ENCODE results near the gene HYAL3. TPM values are rescaled to one million over a fixed set of nuclear protein-coding genes. Genes with fewer than 3 reads are reported as not detected.
A peak's percentile ranks its signal among the peaks of the same experiment; 100 is the strongest.
"Not testable (repeated sequence)": the region's sequence is repeated elsewhere in the genome, so short reads cannot be mapped to it uniquely, and the experiment has no call there.

HYAL3 gene
- polyA plus RNA-seq, 1 experiment = 3.0 TPM

- no peak for TF ChIP-seq CTCF (IDR thresholded peaks at IDR 0.05; ENCODE audit: low read depth, low read length)
- H3K27ac ChIP-seq (ENCODE audit: low read depth, low read length) = peak overlapping the region; percentile 81
- no peaks in the 10 kb centered on the region; the same call in 1 of the 2 replicates for H3K9me3 ChIP-seq (ENCODE audit: control insufficient read depth, insufficient read depth, low read length)
- peak overlapping the region; percentile 10; the same call in 1 of the 2 replicates for H3K4me3 ChIP-seq (ENCODE audit: low read depth, low read length)
- POLR2A ChIA-PET = interaction anchor here (0.5 to 1.5 kb wide), 8 partner anchors 12 to 137 kb away, joined by 3 to 18 read pairs (median 4); partner anchors contain the start of genes GNAI2 and LSMEM2
- no peaks in the 10 kb centered on the region for H3K27me3 ChIP-seq (ENCODE audit: control insufficient read depth, insufficient read depth, low read length)
- CTCF ChIA-PET = interaction anchor here (1.0 to 2.8 kb wide), 4 partner anchors 8 to 37 kb away, joined by 3 to 22 read pairs (median 4); no protein-coding TSS in a partner anchor
- no peak for DNase-seq (ENCODE audit: low read depth, low spot score)
Measured at GRCh38 chr3:50263478-50264382, 35.5 kb downstream of the HYAL3 start.

DNA sequence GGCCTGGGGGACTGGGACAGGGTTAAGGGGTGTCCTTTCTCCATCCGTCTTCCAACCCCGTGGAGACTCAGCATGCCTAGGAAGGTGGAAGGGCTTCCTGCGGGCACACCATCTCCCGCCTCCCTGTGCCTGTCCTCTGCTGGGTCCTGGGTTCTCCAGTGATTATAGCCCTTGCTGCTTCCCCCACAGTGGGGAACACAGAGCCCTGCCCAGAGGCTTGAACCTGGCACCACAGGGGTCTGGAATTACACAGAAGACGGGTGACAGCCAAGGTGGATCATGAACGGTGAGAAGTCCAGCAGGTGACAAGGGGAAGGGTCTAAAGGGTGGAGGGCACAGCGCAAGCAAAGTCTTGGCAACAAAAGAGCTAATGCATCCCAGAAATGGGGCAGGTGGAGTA is 36.4 kb downstream of the HYAL3 start:
- H3K27ac ChIP-seq (ENCODE audit: low read depth, low read length) = no peak overlapping the region
- H3K27me3 ChIP-seq (ENCODE audit: control insufficient read depth, insufficient read depth, low read length) = no peaks in the 10 kb centered on the region
- H3K4me3 ChIP-seq (ENCODE audit: low read depth, low read length) = no peak overlapping the region
- DNase-seq (ENCODE audit: low read depth, low spot score) = no peak
- H3K9me3 ChIP-seq (ENCODE audit: control insufficient read depth, insufficient read depth, low read length) = no peaks in the 10 kb centered on the region; the same call in 1 of the 2 replicates
- ChIA-PET CTCF (interaction anchor here (1.0 to 2.8 kb wide), 3 partner anchors 12 to 36 kb away, joined by 3 to 22 read pairs (median 4); no protein-coding TSS in a partner anchor), POLR2A (interaction anchor here (0.5 kb wide), 1 partner anchor 59 kb away, joined by 3 read pairs; no protein-coding TSS in a partner anchor)
- TF ChIP-seq CTCF (IDR thresholded peaks at IDR 0.05; ENCODE audit: low read depth, low read length) = no peak

GRCh38 chr3:50262200-50262599 is 37.0 kb downstream of the HYAL3 start:
- H3K9me3 ChIP-seq (ENCODE audit: control insufficient read depth, insufficient read depth, low read length); POLR2A ChIA-PET; H3K27me3 ChIP-seq (ENCODE audit: control insufficient read depth, insufficient read depth, low read length); H3K27ac ChIP-seq (ENCODE audit: low read depth, low read length); DNase-seq (ENCODE audit: low read depth, low spot score); H3K4me3 ChIP-seq (ENCODE audit: low read depth, low read length): not testable (repeated sequence)
- CTCF ChIA-PET = interaction anchor here (0.8 to 1.7 kb wide), 2 partner anchors 13 to 15 kb away, joined by 6 read pairs; no protein-coding TSS in a partner anchor

- no peaks in the 10 kb centered on the region for H3K27me3 ChIP-seq (ENCODE audit: control insufficient read depth, insufficient read depth, low read length)
- H3K9me3 ChIP-seq (ENCODE audit: control insufficient read depth, insufficient read depth, low read length) = no peaks in the 10 kb centered on the region; the same call in 1 of the 2 replicates
- TF ChIP-seq CTCF (IDR thresholded peaks at IDR 0.05; ENCODE audit: low read depth, low read length) = no peak
- ChIA-PET POLR2A (no interaction called here), CTCF (interaction anchor here (0.8 to 1.7 kb wide), 3 partner anchors 13 to 33 kb away, joined by 3 to 6 read pairs (median 6); no protein-coding TSS in a partner anchor)
- H3K4me3 ChIP-seq (ENCODE audit: low read depth, low read length) = no peak overlapping the region
- DNase-seq (ENCODE audit: low read depth, low spot score) = no peak
- no peak overlapping the region for H3K27ac ChIP-seq (ENCODE audit: low read depth, low read length)
Measured at GRCh38 chr3:50261505-50261904, 37.7 kb downstream of the HYAL3 start.

DNA sequence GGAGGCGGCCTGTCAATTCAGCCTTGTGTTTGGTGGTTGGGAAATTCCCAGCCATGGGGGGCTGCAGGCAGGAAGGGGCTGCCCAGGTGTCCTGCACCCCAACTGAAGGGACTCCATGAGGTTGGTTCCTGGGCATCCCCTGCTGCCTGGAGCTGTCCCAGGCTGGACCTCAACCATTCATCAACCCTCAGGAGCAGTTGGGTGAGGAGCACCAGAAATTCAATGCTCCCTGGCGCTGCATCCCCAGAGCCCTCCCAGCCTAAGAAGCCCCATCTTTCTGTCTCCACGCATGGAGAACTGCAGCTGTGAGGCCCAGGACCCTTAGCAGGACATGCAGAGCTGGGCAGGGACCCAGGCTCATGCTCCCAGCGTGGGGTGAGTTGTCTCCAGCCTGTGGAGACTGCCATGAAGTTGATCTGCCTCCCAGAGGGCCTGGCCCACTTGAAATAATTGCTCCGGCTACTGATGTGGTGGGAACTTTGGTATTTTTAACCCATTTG is 38.2 kb downstream of the HYAL3 start:
- Histone ChIP-seq H3K9me3 (ENCODE audit: control insufficient read depth, insufficient read depth, low read length) (no peaks in the 10 kb centered on the region; the same call in 1 of the 2 replicates), H3K27me3 (ENCODE audit: control insufficient read depth, insufficient read depth, low read length) (no peaks in the 10 kb centered on the region), H3K27ac (ENCODE audit: low read depth, low read length) (no peak overlapping the region), H3K4me3 (ENCODE audit: low read depth, low read length) (no peak overlapping the region; the same call in 1 of the 2 replicates)
- POLR2A ChIA-PET = no interaction called here
- DNase-seq (ENCODE audit: low read depth, low spot score) = no peak
- CTCF ChIA-PET = interaction anchor here (0.8 to 1.7 kb wide), 3 partner anchors 14 to 32 kb away, joined by 3 to 6 read pairs (median 3); no protein-coding TSS in a partner anchor
- TF ChIP-seq CTCF (IDR thresholded peaks at IDR 0.05; ENCODE audit: low read depth, low read length) = no peak
